Activated T-cell treated with anti-CD3 and anti-CD28 coated beads, Interleukin-2, amount 50 U/mL, for 72 hours (primary cell): Measurements from ENCODE around the gene KCNK6. TPM values are rescaled to one million over a fixed set of nuclear protein-coding genes. Genes with fewer than 3 reads are reported as not detected.

ENCODE experiments used
- ATAC-seq, 2 donors: fragments of 150-1000 bp; cut with Tn5 transposase; replicated peaks in 1 of 2; 2 replicates each; pipeline ENCODE4 v1.10.0; 2021; ENCODE audit warnings: moderate library complexity in 2 of 2, mild to moderate bottlenecking in 1 of 2
- DNase-seq, 2 donors: peaks; one replicate each; pipeline ENCODE4 v3.0.0; 2021 to 2022; ENCODE audit warnings: mixed read lengths in 1 of 2
- H3K27ac Mint-ChIP-seq: one replicate; pipeline ENCODE4 v1.8.0; 2022; ENCODE audit warnings: mild to moderate bottlenecking, moderate library complexity, mixed read lengths
- H3K27me3 Mint-ChIP-seq: one replicate; pipeline ENCODE4 v1.8.0; 2022; ENCODE audit warnings: low read depth, mixed read lengths
- H3K36me3 Mint-ChIP-seq, 2 donors: one replicate each; pipeline ENCODE4 v1.8.0; 2022; ENCODE audit warnings: mixed read lengths in 2 of 2, mild to moderate bottlenecking in 1 of 2; ENCODE audit not compliant: insufficient read depth in 2 of 2
- H3K4me1 Mint-ChIP-seq: one replicate; pipeline ENCODE4 v1.8.0; 2022; ENCODE audit warnings: low read depth, mixed read lengths
- H3K4me3 Mint-ChIP-seq, 2 donors: one replicate each; pipeline ENCODE4 v1.8.0; 2022; ENCODE audit warnings: mild to moderate bottlenecking in 2 of 2, mixed read lengths in 2 of 2, moderate library complexity in 2 of 2
- H3K9me3 Mint-ChIP-seq, 2 donors: one replicate each; pipeline ENCODE4 v1.8.0; 2022; ENCODE audit warnings: mixed read lengths in 2 of 2
- total RNA-seq, 2 donors: library from RNA; stranded (reverse); gene quantifications; one replicate each; pipeline ENCODE4 v1.2.3, GENCODE V29; 2022

Gene KCNK6
- total RNA-seq, 2 donors from 2014 or later, result 10.2 to 10.3 TPM

- no peak for ATAC-seq
- Mint-ChIP-seq H3K4me3 (no peak overlapping the region), H3K27me3 (no peaks in the 10 kb centered on the region), H3K36me3 (peaks cover 0 to 1% of the 10 kb centered on the region in 2 donors), H3K4me1 (peaks cover 12% of the 10 kb centered on the region), H3K9me3 (no peaks in the 10 kb centered on the region), H3K27ac (no peak overlapping the region)
- DNase-seq, result no peak
Observed at GRCh38 chr19:38340927-38341326, 21.3 kb downstream of the KCNK6 start.

GRCh38 chr19:38346837-38347236 lies 27.2 kb downstream of the KCNK6 start:
- Mint-ChIP-seq H3K9me3 (no peaks in the 10 kb centered on the region), H3K4me3 (no peak overlapping the region), H3K4me1 (no peaks in the 10 kb centered on the region), H3K36me3 (no peaks in the 10 kb centered on the region), H3K27ac (no peak overlapping the region), H3K27me3 (no peaks in the 10 kb centered on the region)
- ATAC-seq (no peak), DNase-seq (no peak)

- peaks cover 6% of the 10 kb centered on the region for H3K27me3 Mint-ChIP-seq
- no peak for DNase-seq
- no peaks in the 10 kb centered on the region for H3K9me3 Mint-ChIP-seq
- ATAC-seq, result no peak
- no peaks in the 10 kb centered on the region for H3K4me1 Mint-ChIP-seq
- no peaks in the 10 kb centered on the region for H3K36me3 Mint-ChIP-seq
- no peak overlapping the region for H3K4me3 Mint-ChIP-seq
- no peak overlapping the region for H3K27ac Mint-ChIP-seq
Observed at GRCh38 chr19:38350883-38351282, 31.2 kb downstream of the KCNK6 start.

- H3K9me3 Mint-ChIP-seq, result no peaks in the 10 kb centered on the region
- H3K4me3 Mint-ChIP-seq, result no peak overlapping the region
- no peak overlapping the region for H3K27ac Mint-ChIP-seq
- H3K36me3 Mint-ChIP-seq, result no peaks in the 10 kb centered on the region
- H3K27me3 Mint-ChIP-seq, result peaks cover 6% of the 10 kb centered on the region
- ATAC-seq (no peak), DNase-seq (no peak)
- H3K4me1 Mint-ChIP-seq, result no peaks in the 10 kb centered on the region
Observed at GRCh38 chr19:38351865-38352395, 32.3 kb downstream of the KCNK6 start.

GRCh38 chr19:38352611-38353010 lies 33.0 kb downstream of the KCNK6 start:
- no peaks in the 10 kb centered on the region for H3K36me3 Mint-ChIP-seq
- no peaks in the 10 kb centered on the region for H3K4me1 Mint-ChIP-seq
- H3K4me3 Mint-ChIP-seq, result no peak overlapping the region
- no peak overlapping the region for H3K27ac Mint-ChIP-seq
- no peaks in the 10 kb centered on the region for H3K9me3 Mint-ChIP-seq
- ATAC-seq (no peak), DNase-seq (no peak)
- peaks cover 6% of the 10 kb centered on the region for H3K27me3 Mint-ChIP-seq

- DNase-seq (no peak), ATAC-seq (no peak)
- no peaks in the 10 kb centered on the region for H3K9me3 Mint-ChIP-seq
- H3K27ac Mint-ChIP-seq, result no peak overlapping the region
- peaks cover 22% of the 10 kb centered on the region for H3K27me3 Mint-ChIP-seq
- no peaks in the 10 kb centered on the region for H3K36me3 Mint-ChIP-seq
- H3K4me3 Mint-ChIP-seq, result no peak overlapping the region
- H3K4me1 Mint-ChIP-seq, result peaks cover 5% of the 10 kb centered on the region
Observed at GRCh38 chr19:38355728-38356725, 36.4 kb downstream of the KCNK6 start.

GRCh38 chr19:38358071-38358470 lies 38.4 kb downstream of the KCNK6 start:
- Mint-ChIP-seq H3K4me1 (peaks cover 22% of the 10 kb centered on the region), H3K27ac (no peak overlapping the region), H3K9me3 (no peaks in the 10 kb centered on the region), H3K27me3 (peaks cover 29% of the 10 kb centered on the region), H3K4me3 (no peak overlapping the region), H3K36me3 (no peaks in the 10 kb centered on the region)
- DNase-seq (no peak), ATAC-seq (no peak)

- no peak overlapping the region for H3K27ac Mint-ChIP-seq
- H3K4me3 Mint-ChIP-seq, result no peak overlapping the region
- no peaks in the 10 kb centered on the region for H3K9me3 Mint-ChIP-seq
- DNase-seq, result no peak
- H3K27me3 Mint-ChIP-seq, result peaks cover 25% of the 10 kb centered on the region
- peaks cover 23% of the 10 kb centered on the region for H3K4me1 Mint-ChIP-seq
- no peak for ATAC-seq
- H3K36me3 Mint-ChIP-seq, result no peaks in the 10 kb centered on the region
Observed at GRCh38 chr19:38359242-38360021, 39.8 kb downstream of the KCNK6 start.

GRCh38 chr19:38360351-38360750 lies 40.7 kb downstream of the KCNK6 start:
- peaks cover 23% of the 10 kb centered on the region for H3K4me1 Mint-ChIP-seq
- H3K9me3 Mint-ChIP-seq, result no peaks in the 10 kb centered on the region
- H3K36me3 Mint-ChIP-seq, result no peaks in the 10 kb centered on the region
- ATAC-seq, result no peak
- DNase-seq, result peak in 1 of 2 donors; percentile 26
- H3K27ac Mint-ChIP-seq, result no peak overlapping the region
- peaks cover 23% of the 10 kb centered on the region for H3K27me3 Mint-ChIP-seq
- H3K4me3 Mint-ChIP-seq, result peak overlapping the region; percentile 86 to 93

GRCh38 chr19:38360839-38361631 lies 41.4 kb downstream of the KCNK6 start:
- Mint-ChIP-seq H3K36me3 (no peaks in the 10 kb centered on the region), H3K4me3 (peak overlapping the region; percentile 86 to 93), H3K27me3 (peaks cover 25% of the 10 kb centered on the region), H3K9me3 (no peaks in the 10 kb centered on the region), H3K27ac (no peak overlapping the region), H3K4me1 (peaks cover 23% of the 10 kb centered on the region)
- no peak for ATAC-seq
- no peak for DNase-seq

GRCh38 chr19:38361633-38362075 lies 42.0 kb downstream of the KCNK6 start:
- H3K9me3 Mint-ChIP-seq, result no peaks in the 10 kb centered on the region
- H3K4me1 Mint-ChIP-seq, result peaks cover 23% of the 10 kb centered on the region
- H3K36me3 Mint-ChIP-seq, result no peaks in the 10 kb centered on the region
- H3K27ac Mint-ChIP-seq, result no peak overlapping the region
- ATAC-seq (peak; percentile 78 to 80), DNase-seq (peak; percentile 77 to 86)
- peaks cover 30% of the 10 kb centered on the region for H3K27me3 Mint-ChIP-seq
- H3K4me3 Mint-ChIP-seq, result peak overlapping the region; percentile 86 to 93

- Mint-ChIP-seq H3K36me3 (no peaks in the 10 kb centered on the region), H3K4me1 (peaks cover 23% of the 10 kb centered on the region), H3K27ac (no peak overlapping the region), H3K9me3 (no peaks in the 10 kb centered on the region), H3K4me3 (peak overlapping the region; percentile 86 to 93), H3K27me3 (peaks cover 30% of the 10 kb centered on the region)
- DNase-seq (peak; percentile 89 to 90), ATAC-seq (peak; percentile 76 to 81)
Observed at GRCh38 chr19:38362076-38362945, 42.7 kb downstream of the KCNK6 start.
